ENCODE data around the gene SLC39A11.

SLC39A11 gene

GRCh38 chr17:72878975-72879660 is 213.4 kb downstream of the SLC39A11 start:
- 92% methylated on average over 5 of the region's 6 CpGs for WGBS
- no peak for DNase-seq
- no peak overlapping the region for H4K8ac ChIP-seq (ENCODE audit: low read length)
- H3K27ac ChIP-seq (ENCODE audit: low read length, poor library complexity, severe bottlenecking), result no peak overlapping the region
- no peak overlapping the region for H2BK15ac ChIP-seq (ENCODE audit: low read depth, poor library complexity, severe bottlenecking)
- H3K79me1 ChIP-seq (replicated peaks; ENCODE audit: low read length, poor library complexity, severe bottlenecking), result no peaks in the 10 kb centered on the region
- H3K9ac ChIP-seq (ENCODE audit: low read length), result no peak overlapping the region
- no peak overlapping the region for H3K18ac ChIP-seq (ENCODE audit: low read depth in 1 of 2, low read length in 2 of 2)
- H3K4ac ChIP-seq (ENCODE audit: low read depth in 1 of 2, low read length in 2 of 2), result no peak overlapping the region
- peaks cover 20% of the 10 kb centered on the region for H3K9me3 ChIP-seq (ENCODE audit: control insufficient read depth, low read length)
- H2AFZ ChIP-seq (ENCODE audit: low read depth, low read length), result no peak overlapping the region
- H3K4me1 ChIP-seq (ENCODE audit: control insufficient read depth, insufficient read depth, low read depth, low read length), result no peaks in the 10 kb centered on the region
- no peak overlapping the region for H2BK12ac ChIP-seq (ENCODE audit: low read length in 2 of 2)
- H2BK5ac ChIP-seq (ENCODE audit: low read depth, low read length, poor library complexity, severe bottlenecking), result no peak overlapping the region
- no peak overlapping the region for H3K14ac ChIP-seq (ENCODE audit: low read length in 2 of 2)
- no peak overlapping the region for H2AK5ac ChIP-seq (ENCODE audit: low read length, severe bottlenecking)
- no peak overlapping the region for H3K4me2 ChIP-seq (ENCODE audit: low read length, poor library complexity, severe bottlenecking)
- H3K27me3 ChIP-seq (ENCODE audit: control insufficient read depth in 1 of 2, insufficient read depth in 1 of 2, low read length in 2 of 2), result no peaks in the 10 kb centered on the region
- no peak overlapping the region for H3K23ac ChIP-seq (ENCODE audit: low read length in 2 of 2)
- H3K4me3 ChIP-seq (ENCODE audit: insufficient read depth in 1 of 2, low read depth in 1 of 2, low read length in 2 of 2), result no peak overlapping the region
- peaks cover 0 to 11% of the 10 kb centered on the region in 2 experiments for H3K36me3 ChIP-seq (ENCODE audit: control insufficient read depth in 1 of 2, insufficient read depth in 2 of 2, low read depth in 1 of 2, low read length in 2 of 2)
- H2BK120ac ChIP-seq (ENCODE audit: low read depth, low read length), result no peak overlapping the region
- H4K91ac ChIP-seq (ENCODE audit: low read length), result no peak overlapping the region

DNA sequence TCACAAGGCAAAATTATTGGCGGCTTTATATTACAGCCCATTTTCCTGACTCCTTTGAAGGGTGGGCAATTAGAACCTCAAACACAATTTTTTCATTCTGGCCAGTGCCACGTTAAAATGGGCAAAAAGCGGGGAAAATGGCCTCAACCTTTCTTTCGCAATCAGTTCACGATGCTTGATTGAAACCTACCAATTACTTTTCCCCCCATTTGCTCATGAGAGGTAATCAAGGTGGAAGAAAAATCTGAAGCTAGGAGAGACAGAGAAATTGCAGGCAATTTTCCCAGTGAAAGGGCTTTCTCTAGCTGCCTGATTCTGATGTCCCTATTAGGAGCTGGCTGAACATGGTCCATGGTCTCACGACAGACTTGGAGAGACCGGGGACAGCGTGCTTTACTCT is 215.1 kb downstream of the SLC39A11 start:
- Histone ChIP-seq H3K9ac (ENCODE audit: low read length) (no peak overlapping the region), H3K27me3 (ENCODE audit: control insufficient read depth in 1 of 2, insufficient read depth in 1 of 2, low read length in 2 of 2) (no peaks in the 10 kb centered on the region), H3K4ac (ENCODE audit: low read depth in 1 of 2, low read length in 2 of 2) (no peak overlapping the region), H2AK5ac (ENCODE audit: low read length, severe bottlenecking) (no peak overlapping the region), H3K4me3 (ENCODE audit: insufficient read depth in 1 of 2, low read depth in 1 of 2, low read length in 2 of 2) (no peak overlapping the region), H2BK120ac (ENCODE audit: low read depth, low read length) (no peak overlapping the region), H3K36me3 (ENCODE audit: control insufficient read depth in 1 of 2, insufficient read depth in 2 of 2, low read depth in 1 of 2, low read length in 2 of 2) (peaks cover 0 to 8% of the 10 kb centered on the region in 2 experiments), H4K91ac (ENCODE audit: low read length) (no peak overlapping the region), H3K9me3 (ENCODE audit: control insufficient read depth, low read length) (peaks cover 20% of the 10 kb centered on the region), H3K18ac (ENCODE audit: low read depth in 1 of 2, low read length in 2 of 2) (no peak overlapping the region), H2BK12ac (ENCODE audit: low read length in 2 of 2) (no peak overlapping the region), H2BK5ac (ENCODE audit: low read depth, low read length, poor library complexity, severe bottlenecking) (no peak overlapping the region), H4K8ac (ENCODE audit: low read length) (no peak overlapping the region), H3K4me2 (ENCODE audit: low read length, poor library complexity, severe bottlenecking) (no peak overlapping the region), H3K14ac (ENCODE audit: low read length in 2 of 2) (no peak overlapping the region), H3K4me1 (ENCODE audit: control insufficient read depth, insufficient read depth, low read depth, low read length) (no peaks in the 10 kb centered on the region), H3K79me1 (replicated peaks; ENCODE audit: low read length, poor library complexity, severe bottlenecking) (no peaks in the 10 kb centered on the region), H3K27ac (ENCODE audit: low read length, poor library complexity, severe bottlenecking) (no peak overlapping the region), H3K23ac (ENCODE audit: low read length in 2 of 2) (no peak overlapping the region), H2AFZ (ENCODE audit: low read depth, low read length) (no peak overlapping the region), H2BK15ac (ENCODE audit: low read depth, poor library complexity, severe bottlenecking) (no peak overlapping the region)
- DNase-seq, result no peak
- 95% methylated on average over 8 of the region's 8 CpGs for WGBS

GRCh38 chr17:72876413-72876812 is 216.1 kb downstream of the SLC39A11 start:
- no peak for DNase-seq
- H2BK120ac ChIP-seq (ENCODE audit: low read depth, low read length), result no peak overlapping the region
- no peak overlapping the region for H3K23ac ChIP-seq (ENCODE audit: low read length in 2 of 2)
- no peak overlapping the region for H4K91ac ChIP-seq (ENCODE audit: low read length)
- no peak overlapping the region for H3K9ac ChIP-seq (ENCODE audit: low read length)
- H3K14ac ChIP-seq (ENCODE audit: low read length in 2 of 2), result no peak overlapping the region
- no peaks in the 10 kb centered on the region for H3K27me3 ChIP-seq (ENCODE audit: control insufficient read depth in 1 of 2, insufficient read depth in 1 of 2, low read length in 2 of 2)
- H3K36me3 ChIP-seq (ENCODE audit: control insufficient read depth in 1 of 2, insufficient read depth in 2 of 2, low read depth in 1 of 2, low read length in 2 of 2), result peaks cover 0 to 8% of the 10 kb centered on the region in 2 experiments
- peaks cover 20% of the 10 kb centered on the region for H3K9me3 ChIP-seq (ENCODE audit: control insufficient read depth, low read length)
- H2BK15ac ChIP-seq (ENCODE audit: low read depth, poor library complexity, severe bottlenecking), result no peak overlapping the region
- no peaks in the 10 kb centered on the region for H3K79me1 ChIP-seq (replicated peaks; ENCODE audit: low read length, poor library complexity, severe bottlenecking)
- H2AFZ ChIP-seq (ENCODE audit: low read depth, low read length), result no peak overlapping the region
- no peaks in the 10 kb centered on the region for H3K4me1 ChIP-seq (ENCODE audit: control insufficient read depth, insufficient read depth, low read depth, low read length)
- no peak overlapping the region for H3K27ac ChIP-seq (ENCODE audit: low read length, poor library complexity, severe bottlenecking)
- H3K4ac ChIP-seq (ENCODE audit: low read depth in 1 of 2, low read length in 2 of 2), result no peak overlapping the region
- no peak overlapping the region for H2AK5ac ChIP-seq (ENCODE audit: low read length, severe bottlenecking)
- no peak overlapping the region for H4K8ac ChIP-seq (ENCODE audit: low read length)
- no peak overlapping the region for H2BK12ac ChIP-seq (ENCODE audit: low read length in 2 of 2)
- no peak overlapping the region for H3K4me2 ChIP-seq (ENCODE audit: low read length, poor library complexity, severe bottlenecking)
- H3K18ac ChIP-seq (ENCODE audit: low read depth in 1 of 2, low read length in 2 of 2), result no peak overlapping the region
- WGBS, result 89% methylated on average over 1 of the region's 1 CpG
- no peak overlapping the region for H2BK5ac ChIP-seq (ENCODE audit: low read depth, low read length, poor library complexity, severe bottlenecking)
- H3K4me3 ChIP-seq (ENCODE audit: insufficient read depth in 1 of 2, low read depth in 1 of 2, low read length in 2 of 2), result no peak overlapping the region

- Histone ChIP-seq H3K18ac (ENCODE audit: low read depth in 1 of 2, low read length in 2 of 2) (no peak overlapping the region), H2BK15ac (ENCODE audit: low read depth, poor library complexity, severe bottlenecking) (no peak overlapping the region), H2BK5ac (ENCODE audit: low read depth, low read length, poor library complexity, severe bottlenecking) (no peak overlapping the region), H4K8ac (ENCODE audit: low read length) (no peak overlapping the region), H3K4me1 (ENCODE audit: control insufficient read depth, insufficient read depth, low read depth, low read length) (no peaks in the 10 kb centered on the region), H3K36me3 (ENCODE audit: control insufficient read depth in 1 of 2, insufficient read depth in 2 of 2, low read depth in 1 of 2, low read length in 2 of 2) (peaks cover 0 to 8% of the 10 kb centered on the region in 2 experiments), H3K9ac (ENCODE audit: low read length) (no peak overlapping the region), H3K4me2 (ENCODE audit: low read length, poor library complexity, severe bottlenecking) (no peak overlapping the region), H3K27ac (ENCODE audit: low read length, poor library complexity, severe bottlenecking) (no peak overlapping the region), H4K91ac (ENCODE audit: low read length) (no peak overlapping the region), H2BK12ac (ENCODE audit: low read length in 2 of 2) (no peak overlapping the region), H2AFZ (ENCODE audit: low read depth, low read length) (no peak overlapping the region), H3K14ac (ENCODE audit: low read length in 2 of 2) (no peak overlapping the region), H3K4ac (ENCODE audit: low read depth in 1 of 2, low read length in 2 of 2) (no peak overlapping the region), H3K4me3 (ENCODE audit: insufficient read depth in 1 of 2, low read depth in 1 of 2, low read length in 2 of 2) (no peak overlapping the region), H3K23ac (ENCODE audit: low read length in 2 of 2) (no peak overlapping the region), H3K27me3 (ENCODE audit: control insufficient read depth in 1 of 2, insufficient read depth in 1 of 2, low read length in 2 of 2) (no peaks in the 10 kb centered on the region), H3K79me1 (replicated peaks; ENCODE audit: low read length, poor library complexity, severe bottlenecking) (no peaks in the 10 kb centered on the region), H2AK5ac (ENCODE audit: low read length, severe bottlenecking) (no peak overlapping the region), H2BK120ac (ENCODE audit: low read depth, low read length) (no peak overlapping the region), H3K9me3 (ENCODE audit: control insufficient read depth, low read length) (peaks cover 20% of the 10 kb centered on the region)
- 97% methylated on average over 5 of the region's 5 CpGs for WGBS
- DNase-seq, result no peak
Measured at GRCh38 chr17:72875361-72875760, 217.1 kb downstream of the SLC39A11 start.

All from mesenchymal stem cell (in vitro differentiated cells and primary cell).